ENCODE measurements around the gene LGALS1. TPM values are rescaled to one million over a fixed set of nuclear protein-coding genes. Genes with fewer than 3 reads are reported as not detected.

Gene LGALS1
- total RNA-seq, 6 experiments from 2014 or later, result 34.7 to 267 (median 141) TPM

DNA sequence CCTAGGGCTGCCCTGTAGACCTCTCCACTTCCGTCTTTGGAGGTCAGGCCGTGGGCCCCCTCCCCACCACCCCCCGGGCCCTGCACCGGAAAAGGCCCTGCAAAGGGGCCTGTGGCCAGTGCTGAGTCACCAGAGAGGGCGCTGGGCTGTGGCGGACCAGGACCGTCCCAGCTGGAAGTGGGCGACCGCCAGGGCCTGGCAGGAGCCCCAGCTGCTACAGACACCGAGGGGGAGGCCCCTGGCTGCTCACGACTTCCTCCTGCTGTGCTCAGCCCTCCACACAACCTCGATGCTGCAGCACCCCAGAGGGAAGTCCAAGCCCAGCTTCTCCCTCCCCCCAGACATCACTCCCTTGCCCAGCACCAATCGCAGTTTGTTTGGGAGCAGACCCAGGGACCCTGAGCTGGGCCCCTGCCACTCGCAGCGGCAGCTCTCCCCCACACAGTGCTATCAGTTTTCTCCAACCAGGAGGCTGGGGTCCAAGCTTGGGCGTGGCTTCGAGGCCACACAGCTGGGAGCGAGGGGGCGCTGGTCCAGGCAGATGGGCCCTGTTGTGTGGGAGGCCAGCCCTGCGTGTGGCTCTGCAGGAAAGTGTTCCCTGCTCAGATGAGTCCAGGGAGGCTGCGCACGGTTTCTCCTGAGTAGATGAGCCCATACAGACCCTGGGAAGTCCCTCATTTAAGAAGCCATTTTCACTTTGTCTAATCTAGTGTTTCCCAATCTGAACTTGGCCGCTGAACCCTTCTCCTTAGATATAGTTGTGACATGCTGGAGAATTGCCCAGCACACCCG is 41.6 kb upstream of the LGALS1 start:
- Histone ChIP-seq H3K4me1 (peaks cover 0 to 38% (median 16%) of the 10 kb centered on the region in 4 donors), H3K27ac (peak overlapping the region; percentile 28 to 82 (median 70)), H3K27me3 (no peaks in the 10 kb centered on the region), H3K4me3 (no peak overlapping the region), H3K9me3 (no peaks in the 10 kb centered on the region), H3K36me3 (peaks cover 0 to 5% (median 1%) of the 10 kb centered on the region in 4 donors)
- DNase-seq (peak; percentile 75 to 88 (median 87)), ATAC-seq (peak; percentile 65 to 80 (median 74))
- TF ChIP-seq, protein P1, sequence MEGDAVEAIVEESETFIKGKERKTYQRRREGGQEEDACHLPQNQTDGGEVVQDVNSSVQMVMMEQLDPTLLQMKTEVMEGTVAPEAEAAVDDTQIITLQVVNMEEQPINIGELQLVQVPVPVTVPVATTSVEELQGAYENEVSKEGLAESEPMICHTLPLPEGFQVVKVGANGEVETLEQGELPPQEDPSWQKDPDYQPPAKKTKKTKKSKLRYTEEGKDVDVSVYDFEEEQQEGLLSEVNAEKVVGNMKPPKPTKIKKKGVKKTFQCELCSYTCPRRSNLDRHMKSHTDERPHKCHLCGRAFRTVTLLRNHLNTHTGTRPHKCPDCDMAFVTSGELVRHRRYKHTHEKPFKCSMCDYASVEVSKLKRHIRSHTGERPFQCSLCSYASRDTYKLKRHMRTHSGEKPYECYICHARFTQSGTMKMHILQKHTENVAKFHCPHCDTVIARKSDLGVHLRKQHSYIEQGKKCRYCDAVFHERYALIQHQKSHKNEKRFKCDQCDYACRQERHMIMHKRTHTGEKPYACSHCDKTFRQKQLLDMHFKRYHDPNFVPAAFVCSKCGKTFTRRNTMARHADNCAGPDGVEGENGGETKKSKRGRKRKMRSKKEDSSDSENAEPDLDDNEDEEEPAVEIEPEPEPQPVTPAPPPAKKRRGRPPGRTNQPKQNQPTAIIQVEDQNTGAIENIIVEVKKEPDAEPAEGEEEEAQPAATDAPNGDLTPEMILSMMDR (IDR thresholded peaks at IDR 0.05), result peak in 1 of 4 donors; percentile 12
- TF ChIP-seq POLR2A (IDR thresholded peaks at IDR 0.05), result no peak
- 4% methylated on average over 5 of the region's 24 CpGs for WGBS (ENCODE audit: insufficient coverage, low coverage, low lambda C conversion rate, missing lambda C conversion rate)
- intact Hi-C loops (cut with DNase I), result no loop called here

DNA sequence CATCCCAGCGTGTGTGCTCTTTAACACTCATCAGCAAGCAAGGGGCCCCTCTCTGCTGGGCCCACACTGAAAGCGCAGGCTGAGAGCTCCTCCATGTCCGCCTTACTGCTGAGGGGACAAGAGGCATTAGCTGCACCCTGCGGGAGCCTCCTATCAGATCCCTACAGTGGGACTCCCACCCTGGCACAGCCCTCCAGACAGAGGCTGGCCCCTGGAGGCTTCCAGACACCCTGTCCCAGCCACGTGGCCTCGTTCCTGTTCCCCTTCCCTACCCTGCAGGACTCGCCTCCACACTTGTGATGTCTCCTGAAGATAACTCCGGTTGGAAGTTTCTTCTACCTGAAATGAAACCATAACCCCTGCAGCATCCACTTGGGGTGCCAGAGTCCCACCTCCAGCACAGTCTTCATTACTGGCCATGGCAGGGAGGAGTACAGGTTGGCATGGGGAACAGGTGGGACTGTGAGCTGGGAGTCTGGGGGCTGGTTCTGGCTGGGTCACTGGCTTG is 41.0 kb upstream of the LGALS1 start:
- TF ChIP-seq, protein P1 (IDR thresholded peaks at IDR 0.05), result no peak
- TF ChIP-seq POLR2A (IDR thresholded peaks at IDR 0.05), result no peak
- ATAC-seq (no peak), DNase-seq (peak in 1 of 3 donors; percentile 39)
- Histone ChIP-seq H3K4me1 (peaks cover 0 to 43% (median 16%) of the 10 kb centered on the region in 4 donors), H3K27me3 (no peaks in the 10 kb centered on the region), H3K36me3 (peaks cover 0 to 5% (median under 1%) of the 10 kb centered on the region in 4 donors), H3K4me3 (no peak overlapping the region), H3K9me3 (no peaks in the 10 kb centered on the region), H3K27ac (peak overlapping the region in 2 of 3 donors; percentile 70 to 82)
- 80% methylated on average over 1 of the region's 8 CpGs for WGBS (ENCODE audit: insufficient coverage, low coverage, low lambda C conversion rate, missing lambda C conversion rate)
- intact Hi-C loops (cut with DNase I), result no loop called here

DNA sequence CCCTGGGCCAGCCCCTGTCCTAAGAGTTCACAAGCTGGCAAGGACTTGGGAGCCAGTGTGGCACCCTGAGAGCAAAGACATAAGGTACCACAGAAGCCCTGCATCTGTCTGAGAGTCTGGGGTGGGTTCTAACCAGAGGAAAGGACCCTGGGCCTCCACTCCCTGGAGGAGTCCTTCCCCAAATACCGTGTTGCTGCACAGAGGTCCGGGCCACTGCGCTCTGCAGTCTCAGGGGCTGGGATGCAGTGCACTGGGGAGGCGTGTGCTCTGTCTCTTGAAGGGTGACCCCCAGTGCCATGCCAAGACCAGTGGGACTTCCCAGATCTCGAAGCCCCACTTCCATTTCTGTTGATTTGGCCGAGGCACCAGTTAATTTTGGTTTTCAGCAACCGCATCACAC is 40.3 kb upstream of the LGALS1 start:
- no peak for DNase-seq
- WGBS (ENCODE audit: insufficient coverage, low coverage, low lambda C conversion rate, missing lambda C conversion rate), result 96% methylated on average over 4 of the region's 7 CpGs
- H3K4me3 ChIP-seq, result no peak overlapping the region
- no peak for TF ChIP-seq POLR2A (IDR thresholded peaks at IDR 0.05)
- TF ChIP-seq, protein P1 (IDR thresholded peaks at IDR 0.05), result no peak
- ATAC-seq, result no peak
- no peak overlapping the region for H3K27ac ChIP-seq
- intact Hi-C loops (cut with DNase I), result no loop called here
- peaks cover 0 to 48% (median 16%) of the 10 kb centered on the region in 4 donors for H3K4me1 ChIP-seq
- H3K27me3 ChIP-seq, result no peaks in the 10 kb centered on the region
- peaks cover 0 to 3% (median 0%) of the 10 kb centered on the region in 4 donors for H3K36me3 ChIP-seq
- H3K9me3 ChIP-seq, result no peaks in the 10 kb centered on the region

DNA sequence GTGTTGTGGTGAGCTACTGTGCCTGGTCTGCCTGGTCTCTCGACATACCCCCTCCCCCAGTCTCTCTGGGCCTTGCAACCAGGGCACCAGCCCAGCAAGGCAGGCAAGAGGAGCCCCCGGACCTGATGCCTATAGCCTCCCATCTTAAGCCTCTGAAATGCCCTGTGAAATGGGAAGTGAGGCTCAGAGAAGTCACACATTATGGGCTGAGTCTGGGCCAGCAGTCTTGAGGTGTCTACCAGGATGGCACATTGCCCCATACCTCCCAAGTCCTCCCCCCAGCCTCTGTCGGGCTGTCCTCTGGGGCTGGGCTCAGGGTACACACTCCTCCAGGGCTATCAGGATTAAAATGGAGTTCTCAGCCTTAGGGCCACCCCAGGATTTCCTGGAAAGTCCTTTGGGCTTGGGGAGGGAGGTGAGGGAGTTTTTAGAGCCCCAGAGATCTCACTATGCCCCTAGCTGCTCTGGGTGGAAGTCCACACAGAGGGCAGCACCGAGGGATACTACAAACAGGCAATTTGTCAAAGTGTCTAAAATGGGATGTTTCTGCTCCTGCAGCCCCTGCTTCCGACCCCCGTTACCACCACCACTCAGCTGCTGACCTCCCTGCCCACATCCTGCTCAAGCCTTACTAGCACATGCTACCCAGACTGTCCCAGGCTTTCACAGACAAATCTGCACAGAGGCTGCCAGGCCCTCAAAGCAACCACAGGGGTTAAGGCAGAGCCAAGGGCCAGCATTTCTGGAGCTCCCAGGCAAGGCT is 39.1 kb upstream of the LGALS1 start:
- Histone ChIP-seq H3K27me3 (no peaks in the 10 kb centered on the region), H3K36me3 (no peaks in the 10 kb centered on the region), H3K4me3 (no peak overlapping the region), H3K27ac (no peak overlapping the region), H3K4me1 (peaks cover 0 to 43% (median 13%) of the 10 kb centered on the region in 4 donors), H3K9me3 (no peaks in the 10 kb centered on the region)
- 43% methylated on average over 3 of the region's 6 CpGs for WGBS (ENCODE audit: insufficient coverage, low coverage, low lambda C conversion rate, missing lambda C conversion rate)
- no peak for ATAC-seq
- TF ChIP-seq, protein P1 (IDR thresholded peaks at IDR 0.05), result peak in 1 of 4 donors; percentile 8
- no peak for TF ChIP-seq POLR2A (IDR thresholded peaks at IDR 0.05)
- no peak for DNase-seq
- intact Hi-C loops (cut with DNase I), result no loop called here

Measured in right lobe of liver (tissue), 6 donors.